NCI-H510A treated with DMSO at 0.1 percent for 48 hours (cell line): Measurements from ENCODE around the gene CHCHD6.

Experiments
- DNase-seq: peaks from one replicate; lab custom pipeline; 2025; lab: John Stamatoyannopoulos, UW

CHCHD6 gene

GRCh38 chr3:126994661-126995245 lies 290.7 kb downstream of the CHCHD6 start:
- DNase-seq, result no peak

DNA sequence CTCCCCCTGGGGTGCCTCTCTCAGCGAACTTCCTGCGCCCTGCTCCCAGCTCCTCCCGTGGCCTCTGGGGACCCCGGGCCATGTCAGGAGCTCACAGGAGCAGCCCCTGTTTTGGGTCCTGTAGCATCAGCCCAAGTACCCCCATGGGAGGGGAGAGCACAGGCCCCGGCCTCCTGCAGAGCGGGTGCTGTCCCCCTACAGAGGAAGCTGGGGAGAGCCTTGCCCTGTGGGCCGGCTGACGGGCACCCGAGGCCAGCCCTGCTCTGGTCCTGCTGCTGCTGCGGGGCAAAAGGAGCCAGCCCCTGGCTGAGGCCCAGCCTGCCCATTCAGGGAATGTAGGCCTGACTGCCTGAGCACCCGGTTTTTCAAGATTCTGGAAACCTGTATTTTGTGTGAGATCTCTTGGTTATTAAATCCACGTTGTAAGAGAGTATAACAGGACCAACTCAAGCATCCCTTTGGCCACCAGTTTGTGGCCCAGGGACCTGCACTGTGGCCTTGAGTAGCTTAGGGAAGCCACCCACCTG lies 291.3 kb downstream of the CHCHD6 start:
- DNase-seq, result no peak

DNA sequence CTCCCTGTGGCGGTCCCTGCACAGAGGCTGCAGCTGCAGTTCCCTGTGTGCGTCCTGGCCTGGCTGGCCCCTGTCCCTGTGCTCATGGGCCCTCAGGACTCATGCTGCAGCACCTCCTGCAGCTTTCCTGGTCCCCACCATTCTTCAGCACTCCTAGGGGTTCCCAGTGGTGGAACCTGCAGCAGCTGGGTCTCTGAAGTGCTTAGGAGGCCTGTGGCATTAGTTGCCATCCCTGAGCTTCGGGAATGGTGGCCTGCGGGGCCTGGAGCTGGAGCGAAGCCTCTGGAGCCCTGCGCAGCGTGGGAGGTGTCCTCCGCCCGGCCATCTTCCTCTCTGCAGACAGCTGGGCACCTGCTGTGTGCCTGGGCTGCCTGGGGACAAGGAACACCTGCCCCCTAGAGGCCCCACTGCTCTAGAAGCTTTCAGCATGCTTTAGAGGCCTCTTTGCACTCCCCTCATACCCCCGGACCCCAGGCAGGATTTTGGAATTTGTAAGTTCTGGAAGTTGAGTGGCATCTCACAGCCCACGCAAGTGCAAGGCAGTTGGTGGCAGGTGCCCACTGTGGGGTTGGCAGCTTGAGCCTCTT lies 292.0 kb downstream of the CHCHD6 start:
- DNase-seq, result no peak

GRCh38 chr3:126996905-126997304 lies 292.9 kb downstream of the CHCHD6 start:
- DNase-seq, result no peak

GRCh38 chr3:126997455-126998038 lies 293.5 kb downstream of the CHCHD6 start:
- DNase-seq, result no peak

- no peak for DNase-seq
Measured at GRCh38 chr3:126998320-126998719, 294.3 kb downstream of the CHCHD6 start.

- no peak for DNase-seq
Measured at GRCh38 chr3:126998728-126999127, 294.7 kb downstream of the CHCHD6 start.

DNA sequence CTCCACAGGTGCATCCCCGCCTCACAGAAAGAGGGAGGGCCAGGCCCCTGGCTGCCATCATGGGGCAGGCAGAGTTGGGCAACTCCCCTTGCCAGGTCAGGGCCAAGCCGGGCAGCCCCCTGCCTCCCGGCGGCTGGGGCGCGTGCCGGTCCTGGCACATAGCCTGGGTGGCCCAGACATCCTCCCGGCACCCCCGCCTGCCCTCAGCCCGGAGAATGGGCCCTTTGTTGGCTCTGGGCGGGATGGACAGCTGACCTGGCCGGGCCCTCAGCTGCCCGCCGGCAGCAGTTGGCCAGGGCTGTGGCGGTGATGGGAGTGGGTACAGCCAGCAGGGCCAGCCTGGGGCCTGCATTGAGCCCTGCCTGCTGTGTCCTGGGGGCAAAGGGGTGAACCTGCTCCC lies 295.3 kb downstream of the CHCHD6 start:
- no peak for DNase-seq

DNA sequence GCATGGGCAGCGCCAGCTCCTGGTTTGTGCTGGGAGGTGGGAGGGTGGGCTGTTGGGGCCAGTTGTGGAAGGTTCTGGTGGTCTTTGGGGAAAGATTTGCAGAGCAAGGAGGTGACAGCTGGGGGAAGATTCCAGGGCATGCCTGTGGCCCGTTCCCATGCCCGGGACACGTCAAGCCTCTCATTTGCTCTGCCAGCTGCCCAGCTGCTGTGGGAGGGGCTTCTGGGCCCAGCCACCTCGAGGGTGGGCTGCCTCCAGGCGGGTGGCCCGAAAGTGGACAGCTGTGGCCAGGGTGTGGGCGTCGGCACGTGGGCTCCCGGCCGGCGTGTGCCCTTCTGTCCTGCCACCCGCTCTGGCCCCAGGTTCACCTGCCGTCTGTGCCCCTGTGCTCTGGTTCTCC lies 296.1 kb downstream of the CHCHD6 start:
- no peak for DNase-seq

DNA sequence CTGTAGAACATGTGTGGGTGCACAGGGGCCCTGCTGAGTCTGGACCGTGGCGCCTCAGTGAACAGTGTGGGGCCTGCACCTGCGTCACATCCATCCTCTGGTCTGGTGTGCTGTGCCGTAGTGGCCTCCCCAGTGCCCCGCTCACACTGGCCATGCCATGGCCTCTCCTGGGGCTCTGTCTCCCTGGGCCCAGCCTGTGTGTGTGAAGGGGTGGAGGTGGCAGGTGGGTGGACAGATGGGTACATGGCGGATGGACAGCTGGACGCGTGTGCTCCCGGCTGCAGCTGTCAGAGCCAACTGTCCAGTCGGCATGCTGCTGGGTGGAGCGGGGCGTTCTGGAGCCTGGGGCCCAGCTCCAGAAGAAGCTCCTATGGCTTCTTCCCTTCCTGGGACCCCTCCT lies 296.7 kb downstream of the CHCHD6 start:
- DNase-seq, result no peak

GRCh38 chr3:127001486-127002194 lies 297.6 kb downstream of the CHCHD6 start:
- DNase-seq, result no peak

GRCh38 chr3:127002195-127003174 lies 298.4 kb downstream of the CHCHD6 start:
- DNase-seq, result no peak

GRCh38 chr3:127003175-127003555 lies 299.1 kb downstream of the CHCHD6 start:
- no peak for DNase-seq

DNA sequence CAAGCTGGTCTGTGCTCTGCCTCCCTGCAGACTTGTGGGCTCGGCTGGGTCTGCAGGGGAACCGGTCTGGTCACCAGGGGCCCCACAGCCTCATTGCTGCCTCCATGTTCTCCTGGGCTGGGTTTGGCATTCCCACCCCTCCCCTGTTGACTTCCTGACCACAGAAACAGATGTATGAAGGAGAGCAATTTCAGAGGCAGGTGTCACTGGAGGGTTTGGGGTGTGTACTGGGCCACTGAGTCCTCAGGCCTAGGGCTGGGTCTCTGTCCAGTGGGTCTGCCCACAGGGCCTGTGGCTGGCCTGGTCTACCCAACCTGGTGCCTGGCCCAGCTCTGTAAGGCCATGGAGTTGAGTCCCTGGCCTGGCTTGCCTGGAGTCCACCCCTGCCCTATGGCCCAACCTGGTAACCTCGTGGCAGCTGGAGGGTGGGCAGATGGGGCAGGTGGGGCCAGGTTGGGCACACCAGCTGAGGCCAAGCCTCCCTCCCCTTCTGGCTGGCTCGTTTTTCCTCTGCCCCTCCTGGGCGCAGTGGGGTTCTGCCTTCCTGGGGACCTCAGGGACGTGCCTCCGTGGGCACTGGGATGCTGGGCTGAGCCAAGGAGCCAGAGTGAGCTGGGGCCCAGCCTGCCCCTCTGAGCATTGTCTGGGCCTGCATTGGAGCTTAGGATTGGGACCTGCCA lies 299.7 kb downstream of the CHCHD6 start:
- DNase-seq, result no peak

DNA sequence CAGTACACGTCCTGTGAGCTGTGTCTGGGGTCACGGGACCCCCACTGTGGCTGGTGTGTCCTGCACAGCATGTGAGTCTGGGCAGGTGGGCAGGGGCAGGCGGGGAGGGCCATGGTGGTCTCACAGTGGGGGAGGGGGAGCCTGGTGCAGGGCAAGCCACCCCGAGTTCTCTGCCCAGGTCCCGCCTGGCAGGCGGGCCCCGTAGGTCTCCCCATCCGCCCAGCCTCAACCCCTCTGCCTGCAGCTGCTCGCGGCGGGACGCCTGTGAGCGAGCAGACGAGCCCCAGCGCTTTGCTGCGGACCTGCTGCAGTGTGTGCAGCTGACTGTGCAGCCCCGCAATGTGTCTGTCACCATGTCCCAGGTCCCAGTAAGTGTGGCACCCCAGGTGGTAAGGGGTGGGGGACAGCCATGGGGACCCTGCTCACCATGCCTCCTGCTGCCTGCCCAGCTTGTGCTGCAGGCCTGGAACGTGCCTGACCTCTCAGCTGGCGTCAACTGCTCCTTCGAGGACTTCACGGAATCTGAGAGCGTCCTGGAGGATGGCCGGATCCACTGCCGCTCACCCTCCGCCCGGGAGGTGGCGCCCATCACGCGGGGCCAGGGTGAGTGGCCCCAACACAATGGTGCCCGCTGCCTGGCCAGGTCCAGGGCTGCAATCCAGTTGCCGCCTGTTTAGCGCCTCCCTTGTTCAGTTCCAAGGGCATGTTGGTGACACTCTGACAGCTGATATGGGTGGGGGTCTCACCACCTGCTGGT lies 300.8 kb downstream of the CHCHD6 start:
- DNase-seq, result no peak

DNA sequence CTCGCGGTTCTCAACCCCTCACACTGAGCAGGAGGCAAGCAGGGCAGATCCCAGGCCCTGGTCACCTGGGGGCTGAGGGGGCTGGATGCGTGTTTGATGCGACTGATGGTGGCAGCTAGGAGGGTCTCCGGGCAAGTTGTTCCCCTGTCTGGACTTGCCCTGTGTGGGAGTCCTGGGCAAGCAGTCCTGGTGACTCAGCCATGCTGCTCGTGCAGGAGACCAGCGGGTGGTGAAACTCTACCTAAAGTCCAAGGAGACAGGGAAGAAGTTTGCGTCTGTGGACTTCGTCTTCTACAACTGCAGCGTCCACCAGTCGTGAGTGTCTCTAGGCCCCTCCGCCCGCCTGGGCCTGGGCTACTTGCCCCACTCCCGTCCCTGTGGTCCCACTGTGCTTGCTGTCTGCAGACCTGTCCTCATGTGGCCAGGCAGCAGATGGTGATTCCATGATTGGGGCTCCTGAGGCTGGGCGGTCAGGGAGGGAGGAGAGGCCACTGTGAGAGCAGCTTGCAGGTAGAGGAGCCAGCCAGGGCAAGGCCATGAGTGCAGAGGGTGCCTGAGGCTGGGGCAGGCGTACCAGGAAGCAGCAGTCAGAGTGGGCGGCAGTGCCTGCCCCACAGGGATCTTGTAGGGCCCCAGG lies 301.9 kb downstream of the CHCHD6 start:
- DNase-seq, result no peak

GRCh38 chr3:127006781-127007436 lies 302.9 kb downstream of the CHCHD6 start:
- DNase-seq, result no peak

DNA sequence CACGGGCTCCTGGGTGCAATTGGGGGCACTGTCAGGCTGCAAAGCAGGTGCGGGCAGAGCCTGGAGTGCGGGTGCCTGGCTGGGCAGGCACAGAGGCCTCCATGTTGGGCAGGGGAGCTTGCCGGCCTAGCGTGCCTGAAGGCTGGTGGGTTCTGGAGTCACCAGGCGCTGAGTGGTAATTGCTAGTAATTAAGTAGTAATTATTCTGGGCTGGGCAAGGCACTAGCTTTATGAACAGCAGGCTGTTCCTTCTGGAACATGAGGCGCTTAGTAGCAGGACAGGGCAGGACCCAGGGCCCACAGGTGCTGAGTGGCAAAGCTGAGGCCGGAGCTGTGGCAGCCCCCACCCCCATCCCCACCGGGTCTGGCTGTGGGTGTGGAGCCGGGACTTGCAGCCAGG lies 304.2 kb downstream of the CHCHD6 start:
- no peak for DNase-seq

DNA sequence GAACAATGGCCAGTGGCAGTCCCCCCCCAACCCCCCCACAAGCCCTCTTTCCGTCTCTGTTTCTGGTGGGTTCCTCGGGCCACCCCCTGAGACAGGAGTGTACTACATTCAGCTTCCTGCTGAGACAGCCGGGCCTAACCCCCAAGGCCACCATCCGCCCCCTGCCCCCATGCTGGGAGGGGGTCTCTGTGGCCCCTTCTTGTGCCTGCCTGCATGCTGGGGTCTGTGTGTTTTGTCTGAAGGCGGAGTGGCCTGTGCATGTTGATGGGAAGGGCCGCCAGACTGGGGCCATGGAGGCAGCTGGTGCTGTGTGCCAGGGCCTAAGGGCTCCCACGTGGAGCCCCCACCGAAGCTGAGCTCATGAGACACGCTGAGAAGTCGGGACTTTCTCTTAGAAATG lies 305.5 kb downstream of the CHCHD6 start:
- DNase-seq, result no peak
